ENCODE results near the gene RTP2.

The RTP2 gene, protein sequence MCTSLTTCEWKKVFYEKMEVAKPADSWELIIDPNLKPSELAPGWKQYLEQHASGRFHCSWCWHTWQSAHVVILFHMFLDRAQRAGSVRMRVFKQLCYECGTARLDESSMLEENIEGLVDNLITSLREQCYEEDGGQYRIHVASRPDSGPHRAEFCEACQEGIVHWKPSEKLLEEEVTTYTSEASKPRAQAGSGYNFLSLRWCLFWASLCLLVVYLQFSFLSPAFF

DNA sequence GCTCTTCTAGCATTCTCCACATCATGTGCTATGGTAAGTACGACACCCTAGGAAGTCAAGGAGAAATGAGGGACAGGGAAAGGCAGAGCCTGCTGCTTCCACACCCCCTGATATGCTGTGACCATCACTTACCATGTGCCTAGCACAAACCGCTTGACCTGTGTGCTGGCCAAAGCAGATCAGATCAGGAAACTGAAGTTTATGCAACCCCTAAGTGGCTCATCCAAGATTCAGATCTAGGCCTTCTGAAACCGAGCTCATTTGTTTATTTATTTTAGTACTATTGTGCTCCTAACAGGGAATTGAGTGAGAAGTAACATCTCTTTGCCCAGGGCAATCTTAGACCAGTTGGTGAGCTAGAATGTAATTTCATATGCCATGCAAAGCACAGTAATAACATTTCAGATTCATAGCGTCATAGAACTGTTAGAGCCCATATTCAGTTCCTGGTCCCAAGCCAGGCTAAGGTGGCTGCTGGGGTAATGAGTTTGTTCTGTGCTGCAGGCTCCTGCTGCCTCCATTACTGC is at the start of gene RTP2:
Gene RTP2 (minus strand): TSS at position 51 of the 527 bp plus-strand sequence. CDS start 429 bp downstream, outside the sequence.
- Mint-ChIP-seq H3K4me3 (no peak within 1 kb of the TSS), H3K27me3 (peaks cover 0 to 4% of the 10 kb centered on the region in 2 donors), H3K36me3 (no peaks in the 10 kb centered on the region), H3K9me3 (no peaks in the 10 kb centered on the region), H3K4me1 (no peaks in the 10 kb centered on the region), H3K27ac (no peak within 1 kb of the TSS)
- ATAC-seq (replicated peaks) (no peak), DNase-seq (no peak)

DNA sequence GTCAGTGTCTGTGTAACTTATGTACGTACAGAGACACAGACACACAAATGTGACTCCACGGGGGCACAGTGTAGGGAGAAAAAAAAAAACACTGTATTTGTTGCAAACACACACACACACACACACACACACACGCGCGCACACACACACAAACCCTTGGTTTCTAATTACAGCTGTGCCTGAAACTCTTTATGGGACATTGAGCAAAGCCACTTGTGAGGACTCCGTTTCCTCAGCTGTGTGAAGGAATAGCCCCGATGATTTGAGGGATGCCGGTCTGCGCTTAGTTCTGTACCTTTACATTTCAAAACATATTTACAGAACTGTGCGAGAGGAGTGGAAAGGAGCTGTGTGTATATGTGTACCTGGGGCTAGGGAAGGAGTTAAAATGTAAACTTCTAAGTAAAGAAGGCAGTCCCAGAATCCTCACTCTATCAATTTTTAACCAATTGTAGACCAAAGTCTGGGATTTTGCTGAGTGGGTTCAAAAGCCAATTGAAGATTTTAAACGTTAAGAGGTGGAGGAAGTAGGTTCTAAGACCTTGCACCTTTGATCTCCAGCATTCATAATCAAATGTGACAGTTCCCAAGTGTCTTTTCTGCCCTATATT is 48.3 kb upstream of the RTP2 start:
- H3K4me1 Mint-ChIP-seq = peaks cover 30 to 56% of the 10 kb centered on the region in 2 donors

DNA sequence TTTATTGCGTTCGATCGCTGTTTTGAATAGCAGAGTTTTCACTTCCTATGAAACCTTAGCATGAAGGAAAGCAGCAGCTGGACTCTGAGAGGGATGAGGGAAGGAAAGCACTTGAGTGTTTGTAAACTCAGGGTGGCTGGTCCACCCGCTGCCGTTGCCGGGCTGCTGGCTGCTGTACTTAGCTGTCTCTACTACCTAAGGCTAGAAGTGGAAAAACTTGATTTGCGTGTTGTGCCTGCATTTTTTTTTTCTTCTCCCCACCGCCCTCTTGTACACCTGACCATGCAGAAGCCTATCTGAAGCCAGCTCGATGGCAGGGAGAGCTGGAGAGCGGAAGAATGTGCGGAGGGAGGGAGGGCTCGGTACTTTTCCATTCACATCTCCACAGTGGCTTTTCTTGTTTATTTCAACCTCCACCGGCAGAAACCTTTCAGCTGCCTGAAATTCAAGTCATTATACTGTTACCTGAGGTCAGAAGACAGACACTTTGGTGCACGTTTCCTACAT is 47.7 kb upstream of the RTP2 start:
- Mint-ChIP-seq H3K36me3 (peaks cover 0 to 4% of the 10 kb centered on the region in 2 donors), H3K27ac (peak overlapping the region; percentile 71), H3K9me3 (no peaks in the 10 kb centered on the region), H3K4me1 (peaks cover 32 to 60% of the 10 kb centered on the region in 2 donors), H3K4me3 (peak overlapping the region; percentile 64 to 65), H3K27me3 (no peaks in the 10 kb centered on the region)
- DNase-seq (no peak), ATAC-seq (replicated peaks) (peak in 1 of 2 donors; percentile 19)

More for the DNA sequence above, 48.3 kb upstream of the RTP2 start:
- ATAC-seq (replicated peaks) (no peak), DNase-seq (no peak)
- peak overlapping the region; percentile 11 for H3K27ac Mint-ChIP-seq
- H3K4me3 Mint-ChIP-seq = peak overlapping the region in 1 of 2 donors; percentile 31
- H3K9me3 Mint-ChIP-seq = no peaks in the 10 kb centered on the region
- H3K27me3 Mint-ChIP-seq = no peaks in the 10 kb centered on the region
- peaks cover 0 to 4% of the 10 kb centered on the region in 2 donors for H3K36me3 Mint-ChIP-seq

DNA sequence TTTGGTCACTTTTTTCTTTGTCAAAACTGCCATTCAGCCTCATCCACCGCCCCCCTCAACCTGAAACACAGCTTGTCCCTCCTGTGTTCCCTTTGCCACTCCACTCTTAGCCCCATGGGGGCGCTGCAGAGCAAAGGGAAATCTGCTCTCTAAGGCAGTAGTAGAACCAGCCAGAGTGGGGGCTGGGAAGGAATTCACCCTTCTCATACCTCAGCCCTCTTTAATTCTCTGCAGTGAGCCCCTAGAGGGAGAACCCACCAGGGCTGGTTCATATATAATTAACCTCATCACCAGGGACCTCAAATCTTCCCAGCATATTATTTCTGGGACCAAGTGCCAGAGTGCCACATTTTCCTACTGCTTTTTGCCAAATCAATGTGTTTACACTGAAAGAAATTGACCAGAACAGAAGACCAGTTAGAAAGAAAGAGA is 45.7 kb upstream of the RTP2 start:
- H3K9me3 Mint-ChIP-seq = no peaks in the 10 kb centered on the region
- H3K27me3 Mint-ChIP-seq = no peaks in the 10 kb centered on the region
- H3K27ac Mint-ChIP-seq = no peak overlapping the region
- H3K4me1 Mint-ChIP-seq = peaks cover 40 to 60% of the 10 kb centered on the region in 2 donors
- peaks cover 7 to 9% of the 10 kb centered on the region in 2 donors for H3K36me3 Mint-ChIP-seq
- ATAC-seq (replicated peaks) (peak; percentile 38 to 40), DNase-seq (peak; percentile 79)
- peak overlapping the region in 1 of 2 donors; percentile 17 for H3K4me3 Mint-ChIP-seq

DNA sequence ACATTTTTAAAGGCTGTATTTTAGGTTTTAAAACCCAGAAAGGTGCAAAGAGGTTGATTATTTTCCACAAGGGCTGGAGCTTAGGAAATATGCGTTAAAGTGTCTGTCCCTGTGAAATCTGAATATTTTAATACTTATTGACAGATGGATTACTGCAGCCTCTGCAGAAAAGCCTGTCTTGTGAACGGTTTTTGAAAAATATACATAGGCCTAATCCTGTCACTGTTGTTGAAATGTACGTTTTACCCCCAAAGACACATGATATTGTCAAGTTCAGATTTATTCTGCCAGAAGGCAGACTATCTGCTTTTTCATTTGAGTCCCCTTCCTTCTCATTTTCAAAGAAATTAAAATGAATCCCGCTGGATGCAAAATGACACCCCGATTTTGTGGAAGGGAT is 45.1 kb upstream of the RTP2 start:
- Mint-ChIP-seq H3K9me3 (no peaks in the 10 kb centered on the region), H3K4me1 (peaks cover 42 to 60% of the 10 kb centered on the region in 2 donors), H3K36me3 (peaks cover 7 to 9% of the 10 kb centered on the region in 2 donors), H3K4me3 (peak overlapping the region in 1 of 2 donors; percentile 6), H3K27me3 (no peaks in the 10 kb centered on the region), H3K27ac (no peak overlapping the region)
- no peak for DNase-seq
- ATAC-seq (replicated peaks) = no peak

DNA sequence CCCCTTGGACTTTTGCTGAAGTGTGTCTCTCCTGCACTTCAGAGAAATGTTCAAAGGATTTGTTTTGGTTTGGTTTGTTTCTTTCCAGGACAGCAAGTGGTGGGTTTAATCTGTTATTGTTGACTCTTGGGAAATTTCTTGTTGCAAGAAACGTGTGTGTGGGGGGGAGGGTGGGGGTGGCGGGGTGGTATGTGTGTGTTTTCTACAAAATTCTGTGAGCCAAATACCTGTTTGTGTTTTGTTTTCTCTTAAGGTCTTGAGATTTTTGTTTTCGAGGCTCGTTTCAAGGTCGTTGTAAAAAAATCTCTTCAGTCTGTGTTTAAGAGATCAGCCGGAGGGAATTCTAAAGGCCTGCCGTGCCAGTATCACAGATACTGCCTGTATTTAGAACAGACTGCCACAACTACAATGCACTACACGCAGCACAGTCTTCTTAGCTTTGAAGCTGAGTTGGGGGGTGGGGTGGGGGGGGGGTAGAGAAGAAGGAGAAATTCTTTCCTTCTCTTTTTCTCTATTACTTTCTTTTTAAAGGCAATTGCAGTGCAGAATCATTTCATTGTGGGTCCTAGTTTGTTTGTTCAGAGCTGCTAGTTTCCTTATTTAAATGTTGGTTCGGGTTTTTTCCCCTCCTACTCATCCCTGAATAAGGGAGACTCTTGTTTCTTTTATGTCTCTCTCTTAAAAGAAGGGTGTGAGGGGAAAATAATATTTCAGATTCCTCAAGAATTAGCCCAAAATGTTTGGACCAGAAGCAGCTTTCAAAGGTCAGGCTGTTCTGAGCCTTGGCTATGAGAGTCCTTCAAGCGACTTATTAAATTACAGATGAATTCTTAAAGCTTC is 44.3 kb upstream of the RTP2 start:
- Mint-ChIP-seq H3K9me3 (no peaks in the 10 kb centered on the region), H3K4me3 (peak overlapping the region; percentile 95 to 96), H3K4me1 (peaks cover 45 to 66% of the 10 kb centered on the region in 2 donors), H3K27me3 (no peaks in the 10 kb centered on the region), H3K36me3 (peaks cover 7 to 9% of the 10 kb centered on the region in 2 donors), H3K27ac (peak overlapping the region; percentile 100)
- ATAC-seq (replicated peaks) (no peak), DNase-seq (no peak)

DNA sequence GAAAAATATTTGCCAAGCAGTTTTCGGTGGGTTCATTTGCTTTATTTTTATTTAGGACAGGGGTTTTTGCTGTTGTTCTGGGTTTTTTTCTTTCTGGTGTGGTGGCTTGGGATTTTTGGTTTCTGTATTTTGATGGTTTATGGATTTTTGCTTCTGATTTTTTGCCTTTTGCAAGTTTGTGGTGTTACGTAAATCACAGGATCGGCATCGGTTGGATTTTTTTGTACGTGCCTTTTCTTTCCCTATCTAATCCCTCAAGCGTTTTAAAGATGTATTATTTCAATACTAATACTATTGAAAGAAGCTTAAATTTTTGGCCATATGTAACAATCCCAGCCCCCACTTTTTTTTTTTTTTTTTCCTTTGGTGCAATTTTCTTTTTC is 43.7 kb upstream of the RTP2 start:
- peaks cover 48 to 68% of the 10 kb centered on the region in 2 donors for H3K4me1 Mint-ChIP-seq
- no peaks in the 10 kb centered on the region for H3K9me3 Mint-ChIP-seq
- peaks cover 7 to 9% of the 10 kb centered on the region in 2 donors for H3K36me3 Mint-ChIP-seq
- peak overlapping the region; percentile 95 to 96 for H3K4me3 Mint-ChIP-seq
- peak overlapping the region; percentile 100 for H3K27ac Mint-ChIP-seq
- ATAC-seq (replicated peaks) (no peak), DNase-seq (no peak)
- no peaks in the 10 kb centered on the region for H3K27me3 Mint-ChIP-seq

DNA sequence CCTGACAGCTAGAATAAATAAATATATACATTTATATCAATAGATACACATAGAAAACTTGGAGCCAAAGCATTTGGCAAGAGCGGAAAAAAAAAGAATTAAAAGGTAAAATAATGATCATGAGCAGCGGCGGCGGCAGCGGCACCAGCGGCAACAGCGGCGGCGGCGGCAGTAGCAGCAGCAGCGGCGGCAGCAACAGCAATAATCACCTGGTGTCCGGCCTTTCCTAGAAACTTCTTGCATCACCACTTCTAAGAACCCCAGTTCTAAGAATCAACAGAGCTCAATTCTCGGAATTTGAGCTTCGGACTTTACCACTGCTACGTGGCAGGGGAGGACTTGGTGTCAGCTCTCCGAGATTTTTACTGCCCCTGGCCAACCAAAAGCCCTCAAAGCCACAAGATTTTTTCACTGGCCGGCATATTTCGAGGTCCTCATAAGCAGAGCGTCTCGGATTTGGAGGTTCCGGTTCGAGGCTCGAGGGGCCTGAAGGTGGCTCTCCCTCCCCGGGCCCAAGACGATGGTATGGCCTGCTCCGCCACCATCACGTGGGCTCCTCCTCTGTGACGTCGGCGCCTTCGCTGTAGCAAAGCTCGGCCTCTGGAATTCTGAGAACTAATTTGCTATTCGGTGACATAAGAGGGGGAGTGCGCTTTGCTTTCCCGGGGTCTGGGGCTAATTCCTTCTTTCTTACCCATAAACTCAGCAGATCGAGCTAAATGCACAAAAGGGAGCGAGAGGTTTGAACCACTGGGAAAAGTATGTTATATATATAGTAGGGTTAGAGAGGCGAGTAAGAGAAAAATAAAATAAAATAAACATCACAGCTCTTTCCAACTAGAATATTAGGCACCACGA is 43.1 kb upstream of the RTP2 start, which contains the start of gene BCL6:
Gene BCL6 (minus strand): TSS at position 268 of the 858 bp plus-strand sequence. CDS start 11,775 bp downstream, outside the sequence.
- Mint-ChIP-seq H3K4me1 (peaks cover 48 to 68% of the 10 kb centered on the region in 2 donors), H3K27me3 (no peaks in the 10 kb centered on the region), H3K9me3 (no peaks in the 10 kb centered on the region), H3K4me3 (peak within 1 kb of the TSS; percentile 95 to 96), H3K36me3 (peaks cover 7 to 9% of the 10 kb centered on the region in 2 donors), H3K27ac (peak within 1 kb of the TSS; percentile 100)
- ATAC-seq (replicated peaks) (peak; percentile 50 to 58), DNase-seq (peak; percentile 88)

DNA sequence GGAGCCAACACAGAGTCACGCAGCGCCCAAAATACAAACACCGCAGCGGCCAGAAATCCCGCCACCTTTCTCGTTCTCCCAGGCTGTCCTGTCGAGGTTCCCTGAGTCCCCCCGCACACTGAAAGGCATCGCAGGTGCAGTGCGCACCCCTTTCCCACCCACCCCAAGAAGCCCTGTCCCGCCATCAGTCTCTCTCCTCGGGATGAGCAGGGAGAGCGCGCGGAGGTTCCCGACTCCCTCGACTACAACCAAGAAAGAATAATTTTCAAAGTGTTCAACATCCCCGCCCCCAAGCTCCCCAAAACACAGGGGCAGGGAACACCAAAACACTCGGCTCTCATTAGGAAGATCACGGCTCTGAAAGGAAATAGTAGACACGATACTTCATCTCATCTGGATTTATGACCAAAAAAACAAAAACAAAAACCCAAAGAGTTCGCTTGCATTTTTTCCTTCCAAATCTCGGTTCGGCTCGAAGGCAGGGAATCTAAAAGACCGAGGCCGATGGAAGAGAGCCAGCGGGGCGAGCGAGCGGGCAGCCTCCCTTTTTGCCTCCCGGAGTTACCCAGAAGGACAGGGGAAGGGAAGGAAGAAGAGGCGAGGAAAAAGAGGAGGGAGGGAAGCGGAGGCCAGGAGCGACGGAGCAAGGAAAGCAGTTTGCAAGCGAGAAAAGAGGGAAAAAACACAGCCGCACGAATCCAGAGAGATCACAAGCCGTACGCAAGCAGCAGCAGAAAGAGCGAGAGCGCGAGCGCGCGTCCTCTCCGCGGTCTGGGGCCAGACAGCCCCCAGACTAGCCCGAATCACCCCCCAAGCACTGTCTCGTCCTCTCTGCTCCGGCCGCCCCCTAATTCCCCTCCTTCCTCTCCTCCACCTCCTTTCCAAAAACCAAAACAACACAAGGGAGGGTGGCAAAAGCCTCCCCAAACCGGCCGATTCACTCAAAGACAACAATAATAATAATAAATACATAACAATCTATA is 42.1 kb upstream of the RTP2 start:
- Mint-ChIP-seq H3K27ac (peak overlapping the region; percentile 100), H3K4me3 (peak overlapping the region; percentile 95 to 96), H3K9me3 (no peaks in the 10 kb centered on the region), H3K36me3 (peaks cover 7 to 9% of the 10 kb centered on the region in 2 donors), H3K27me3 (no peaks in the 10 kb centered on the region), H3K4me1 (peaks cover 44 to 68% of the 10 kb centered on the region in 2 donors)
- peak in 1 of 2 donors; percentile 13 for ATAC-seq (replicated peaks)
- peak; percentile 53 for DNase-seq

DNA sequence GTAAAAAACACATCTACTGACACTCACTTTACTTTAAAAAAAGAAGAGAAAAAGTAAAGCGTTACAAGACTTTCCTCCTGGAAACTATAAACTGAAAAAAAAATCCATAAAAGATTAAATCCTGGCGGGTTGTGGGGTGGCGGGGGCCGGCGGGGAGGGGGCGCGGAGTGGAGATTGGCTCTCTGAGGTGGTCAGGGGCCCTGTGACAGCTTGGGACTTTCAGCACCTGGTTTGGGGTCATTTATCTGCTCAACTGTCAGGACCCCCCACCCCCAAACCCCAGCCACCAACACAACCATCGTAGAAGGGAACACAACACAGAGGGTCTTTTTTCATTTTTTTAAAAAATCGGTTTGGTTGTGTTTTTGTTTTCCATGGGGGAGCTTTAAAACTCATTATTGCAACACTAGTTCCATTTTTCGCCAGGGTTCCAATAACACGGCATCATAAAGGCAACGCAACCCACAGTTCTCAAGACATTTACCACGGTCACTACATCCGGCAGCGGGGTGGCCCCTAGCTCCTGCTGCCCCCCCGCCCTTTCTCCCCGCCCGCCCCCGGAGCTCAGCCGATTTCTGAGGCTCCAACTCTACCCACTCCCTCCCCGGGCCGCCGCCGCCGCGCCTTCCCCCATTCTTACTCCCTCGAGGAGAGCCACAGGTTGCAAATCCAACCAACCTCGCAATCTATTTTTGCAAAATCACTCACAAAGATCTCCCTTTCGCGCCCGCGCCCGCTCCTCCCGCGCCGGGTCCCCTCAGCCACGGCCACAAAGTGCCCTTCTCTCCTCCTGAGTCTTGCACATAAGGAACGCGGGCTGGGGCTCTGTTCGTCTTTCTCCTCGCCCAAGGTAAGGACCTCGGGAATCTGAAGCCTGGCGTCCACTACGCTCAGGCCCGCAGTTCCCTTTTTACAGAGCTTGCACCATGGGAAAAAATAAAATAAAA is 41.1 kb upstream of the RTP2 start:
- peak; percentile 10 to 15 for ATAC-seq (replicated peaks)
- Mint-ChIP-seq H3K4me1 (peaks cover 40 to 65% of the 10 kb centered on the region in 2 donors), H3K36me3 (peaks cover 7 to 9% of the 10 kb centered on the region in 2 donors), H3K4me3 (peak overlapping the region; percentile 95 to 96), H3K27me3 (no peaks in the 10 kb centered on the region), H3K27ac (peak overlapping the region; percentile 100), H3K9me3 (no peaks in the 10 kb centered on the region)
- peak; percentile 64 for DNase-seq

DNA sequence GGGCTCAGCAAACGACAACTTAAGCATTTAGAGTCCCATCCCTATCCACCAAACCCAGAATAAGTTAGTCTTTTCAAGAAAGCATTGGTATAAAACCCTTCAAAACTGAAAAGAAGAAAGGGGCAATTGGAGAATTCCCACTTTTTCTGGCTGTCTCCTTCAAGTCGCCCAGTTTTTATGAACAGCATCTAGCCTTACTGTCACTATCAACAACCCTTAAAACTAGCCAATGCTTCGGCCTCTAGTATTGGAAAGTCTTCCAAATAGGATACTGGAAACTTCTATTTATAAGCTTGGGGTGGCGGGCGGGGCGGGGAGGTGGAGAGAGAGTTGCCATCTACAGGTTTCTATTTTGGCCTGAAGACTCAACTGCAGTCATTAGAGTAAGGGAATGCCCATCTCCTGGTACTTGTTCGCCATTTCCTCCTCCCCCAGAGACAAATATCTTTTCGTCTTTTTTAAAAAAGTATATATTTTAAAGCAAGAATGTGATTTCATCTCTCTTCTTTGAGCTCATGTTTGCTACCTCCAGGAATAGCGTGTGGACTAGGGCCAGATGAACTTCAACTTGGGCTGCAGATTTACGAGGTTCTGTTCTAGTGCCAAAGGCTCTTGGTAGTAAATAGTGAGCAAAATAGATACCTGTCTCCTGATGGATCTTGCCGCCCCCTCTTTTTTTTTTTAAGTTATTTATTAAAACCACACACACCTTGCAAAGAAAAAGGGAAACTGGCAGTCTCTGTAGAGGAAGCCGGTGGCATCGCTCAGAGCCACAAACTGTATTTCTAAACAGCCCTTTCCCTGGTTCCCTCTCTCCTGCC is 40.2 kb upstream of the RTP2 start:
- Mint-ChIP-seq H3K36me3 (peaks cover 7 to 9% of the 10 kb centered on the region in 2 donors), H3K27ac (peak overlapping the region; percentile 100), H3K4me1 (peaks cover 35 to 57% of the 10 kb centered on the region in 2 donors), H3K9me3 (no peaks in the 10 kb centered on the region), H3K4me3 (peak overlapping the region; percentile 95 to 96), H3K27me3 (no peaks in the 10 kb centered on the region)
- no peak for ATAC-seq (replicated peaks)
- no peak for DNase-seq
